GF-D8 (cell line): ENCODE data around the gene MKKS.
"Not testable (repeated sequence)": the region's sequence is repeated elsewhere in the genome, so short reads cannot be mapped to it uniquely, and the experiment has no call there.

Source experiments
- DNase-seq: peaks from one replicate; lab custom pipeline; 2025; lab: John Stamatoyannopoulos, UW

MKKS gene

GRCh38 chr20:10448270-10449156 is 14.5 kb upstream of the MKKS start:
- no peak for DNase-seq

GRCh38 chr20:10447028-10447427 is 13.0 kb upstream of the MKKS start:
- DNase-seq = peak; percentile 72

- DNase-seq = no peak
Measured at GRCh38 chr20:10445758-10446157, 11.7 kb upstream of the MKKS start.

GRCh38 chr20:10443936-10444335 is 9.9 kb upstream of the MKKS start:
- no peak for DNase-seq

GRCh38 chr20:10438217-10438616 is 4.2 kb upstream of the MKKS start:
- no peak for DNase-seq

- no peak for DNase-seq
Measured at GRCh38 chr20:10436053-10436699, 2.2 kb upstream of the MKKS start.

GRCh38 chr20:10434832-10435812 is 1.1 kb upstream of the MKKS start, which contains the start of gene SLX4IP:
Gene SLX4IP (plus strand): TSS chr20:10435305. CDS start chr20:10458205, 22,900 bp downstream.
- DNase-seq = peak; percentile 93

GRCh38 chr20:10434467-10434831 is 427 bp upstream of the MKKS start:
- peak; percentile 90 for DNase-seq

- DNase-seq = no peak
Measured at GRCh38 chr20:10433014-10433622, 904 bp downstream of the MKKS start.

- peak; percentile 9 for DNase-seq
Measured at GRCh38 chr20:10432079-10432478, 1.9 kb downstream of the MKKS start.

- no peak for DNase-seq
Measured at GRCh38 chr20:10430704-10431103, 3.3 kb downstream of the MKKS start.

- no peak for DNase-seq
Measured at GRCh38 chr20:10430000-10430466, 4.0 kb downstream of the MKKS start.

GRCh38 chr20:10429443-10429981 is 4.5 kb downstream of the MKKS start:
- DNase-seq = no peak

GRCh38 chr20:10428008-10428407 is 6.0 kb downstream of the MKKS start:
- no peak for DNase-seq

- DNase-seq = no peak
Measured at GRCh38 chr20:10427060-10427692, 6.8 kb downstream of the MKKS start.

GRCh38 chr20:10423735-10424134 is 10.3 kb downstream of the MKKS start:
- DNase-seq = no peak

GRCh38 chr20:10419550-10420133 is 14.4 kb downstream of the MKKS start:
- DNase-seq = no peak

- DNase-seq = not testable (repeated sequence)
Measured at GRCh38 chr20:10417218-10417617, 16.8 kb downstream of the MKKS start.

GRCh38 chr20:10415013-10415650 is 18.9 kb downstream of the MKKS start:
- DNase-seq = no peak
